Astrocyte (in vitro differentiated cells and primary cell): ENCODE data around the gene UBR4.

Experiments used
- CTCF ChIP-seq: IDR thresholded peaks from 2 replicates; pipeline ENCODE4 v1.5.1; 2011; ENCODE audit warnings: low read depth, mild to moderate bottlenecking, inconsistent platforms, low read length, moderate library complexity; ENCODE audit not compliant: insufficient read depth
- EZH2 ChIP-seq: IDR thresholded peaks from 2 replicates; pipeline ENCODE4 v1.6.1; 2012; ENCODE audit warnings: mild to moderate bottlenecking, low read length, inconsistent platforms; ENCODE audit not compliant: insufficient read depth

GRCh38 chr1:19229828-19230325, 19.8 kb upstream of the UBR4 start:
- TF ChIP-seq CTCF, result no peak
- TF ChIP-seq EZH2, result no peak
